ENCODE measurements around the gene ZEB1.

- TF ChIP-seq CTCF (IDR thresholded peaks at IDR 0.05) (no peak), EP300 (IDR thresholded peaks at IDR 0.05) (no peak), POLR2AphosphoS5 (IDR thresholded peaks at IDR 0.05) (no peak)
Observed at GRCh38 chr10:31404640-31405039, 85.6 kb downstream of the ZEB1 start.

All from esophagus muscularis mucosa (tissue), 4 donors.